Measurements from ENCODE around the gene ANXA11. TPM values are rescaled to one million over a fixed set of nuclear protein-coding genes. Genes with fewer than 3 reads are reported as not detected.

ANXA11 gene
- total and polyA plus RNA-seq, 2 of the 8 experiments (the other 6 are each of a cell fraction or from before 2014, with no cell fraction given) = 40.5 to 84.9 TPM

DNA sequence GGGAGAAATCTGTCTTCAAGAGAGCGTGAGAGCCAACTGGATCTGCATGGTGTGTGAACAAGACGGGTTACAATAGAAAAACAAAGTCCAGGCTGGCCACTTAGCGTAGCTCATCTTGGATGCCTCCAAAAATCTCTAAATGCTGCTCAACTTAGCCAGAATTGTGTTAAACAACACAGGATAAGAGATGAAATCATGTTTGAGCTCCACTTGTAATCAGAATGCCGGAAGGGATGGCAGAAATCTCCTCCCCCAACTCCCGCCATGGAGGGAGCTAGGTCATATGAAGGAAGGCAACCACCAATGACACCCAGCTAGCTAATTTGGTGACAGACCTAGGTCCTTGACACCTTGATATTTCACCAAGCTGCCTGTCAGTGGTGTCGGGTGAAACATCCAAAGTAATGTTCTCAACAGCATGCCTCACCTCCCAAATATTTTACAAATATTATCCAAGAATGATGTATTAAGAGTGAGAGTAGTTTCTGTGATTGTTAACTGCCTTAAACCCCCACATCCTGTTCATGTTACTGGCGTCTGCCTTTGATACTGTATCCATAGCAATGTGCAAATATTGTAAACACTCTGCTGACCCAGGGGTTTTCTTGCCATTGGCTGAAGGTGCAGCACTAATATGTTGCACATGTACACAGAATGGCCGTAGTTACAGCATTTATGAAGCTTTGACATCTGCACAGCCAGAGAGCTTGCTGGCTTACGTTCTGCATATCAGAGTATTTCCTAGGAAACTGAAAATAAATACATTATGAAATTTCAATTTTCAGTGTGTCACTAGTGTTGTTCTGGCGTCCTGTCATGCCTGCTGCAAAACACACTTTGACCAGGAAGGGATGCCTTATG is 101.0 kb downstream of the ANXA11 start:
- H4K20me1 ChIP-seq (replicated peaks in 1 of 2; ENCODE audit: control insufficient read depth in 1 of 2, insufficient read depth in 2 of 2, low read length in 2 of 2) = no peaks in the 10 kb centered on the region
- WGBS, 2 experiments (ENCODE audit: extremely low coverage in 1 of 2, insufficient coverage in 1 of 2, insufficient read length in 1 of 2, insufficient replicate concordance in 2 of 2, low coverage in 1 of 2, low lambda C conversion rate in 2 of 2, missing lambda C conversion rate in 1 of 2) = 84% methylated on average over 10 of the region's 10 CpGs; no CpG with 5 or more reads in 1 of the 2 experiments
- H3K14ac ChIP-seq (ENCODE audit: insufficient read length) = no peak overlapping the region
- H2BK120ac ChIP-seq (replicated peaks; ENCODE audit: low read depth, low read length) = peak overlapping the region; percentile 13
- H4K91ac ChIP-seq (replicated peaks; ENCODE audit: insufficient read length, low read length) = no peak overlapping the region
- peaks cover 5 to 29% (median 19%) of the 10 kb centered on the region in 4 experiments; a peak in 6 of 7 replicates for H3K4me1 ChIP-seq (replicated peaks in 1 of 4; ENCODE audit: control insufficient read depth in 3 of 4, insufficient read depth in 4 of 4, low read length in 3 of 4)
- ChIA-PET POLR2A (ENCODE audit: partially characterized antibody) (interaction anchor here (1.1 kb wide), 1 partner anchor 25 kb away, joined by 3 read pairs; no protein-coding TSS in a partner anchor), CTCF (ENCODE audit: partially characterized antibody) (interaction anchor here (0.6 to 8.4 kb wide), 8 partner anchors 24 to 172 kb away, joined by 3 to 39 read pairs (median 6); no protein-coding TSS in a partner anchor)
- no peak overlapping the region for H3K23ac ChIP-seq (ENCODE audit: insufficient read length)
- no peak overlapping the region for H2BK15ac ChIP-seq (ENCODE audit: low read length)
- H4K8ac ChIP-seq (ENCODE audit: extremely low read depth, insufficient read depth, low read length) = no peak overlapping the region
- 0 out of 2 replicates have a peak overlapping the region, but pooled peaks have one; percentile 6 for H2BK5ac ChIP-seq (ENCODE audit: low read depth, low read length)
- H3K4me2 ChIP-seq (ENCODE audit: insufficient read depth in 1 of 2, low read depth in 2 of 2, low read length in 2 of 2) = no peak overlapping the region; a peak in 1 of 4 replicates
- no peak overlapping the region for H2AK5ac ChIP-seq (ENCODE audit: low read depth, low read length)
- H3K79me2 ChIP-seq (ENCODE audit: control insufficient read depth in 1 of 2, insufficient read depth in 2 of 2, low read length in 2 of 2) = no peaks in the 10 kb centered on the region
- no peak overlapping the region for H3K4ac ChIP-seq (replicated peaks; ENCODE audit: insufficient read length, low read depth, low read length)
- no peak overlapping the region for H3K56ac ChIP-seq (replicated peaks; ENCODE audit: insufficient read length, low read depth, low read length)
- no peak overlapping the region for H3K4me3 ChIP-seq (ENCODE audit: extremely low read depth in 1 of 4, insufficient read depth in 2 of 4, low read depth in 3 of 4, low read length in 4 of 4)
- H3K27me3 ChIP-seq (replicated peaks in 1 of 4; ENCODE audit: control insufficient read depth in 3 of 4, extremely low read depth in 1 of 4, insufficient read depth in 3 of 4, low read length in 3 of 4) = no peaks in the 10 kb centered on the region
- peak overlapping the region; percentile 95 for H2BK20ac ChIP-seq (ENCODE audit: low read length)
- no peak for FAIRE-seq
- H2AFZ ChIP-seq (ENCODE audit: low read length) = peak overlapping the region; percentile 82; the same call in 1 of the 2 replicates
- no peak overlapping the region for H4K5ac ChIP-seq (ENCODE audit: insufficient read length, low read depth, low read length)
- no peak overlapping the region for H3K9ac ChIP-seq (replicated peaks in 1 of 4; ENCODE audit: extremely low read depth in 1 of 4, low read depth in 3 of 4, low read length in 3 of 4)
- H3K23me2 ChIP-seq (ENCODE audit: low read depth, low read length) = no peaks in the 10 kb centered on the region
- peaks cover 0 to 12% (median 0%) of the 10 kb centered on the region in 4 experiments; a peak in 1 of 8 replicates for H3K36me3 ChIP-seq (ENCODE audit: control insufficient read depth in 2 of 4, insufficient read depth in 4 of 4, low read length in 3 of 4)
- H2BK12ac ChIP-seq (ENCODE audit: low read depth, low read length) = peak overlapping the region; percentile 4; the same call in 1 of the 2 replicates
- no peak for DNase-seq (ENCODE audit: low read depth in 1 of 2, low spot score in 2 of 2)
- H3K9me3 ChIP-seq (ENCODE audit: insufficient read depth in 2 of 2, low read depth in 1 of 2, low read length in 1 of 2) = peaks cover 15 to 18% of the 10 kb centered on the region in 2 experiments
- H3K27ac ChIP-seq (ENCODE audit: low read depth, low read length) = no peak overlapping the region
- H3K79me1 ChIP-seq (ENCODE audit: low read depth, low read length) = no peaks in the 10 kb centered on the region
- H3K18ac ChIP-seq (ENCODE audit: extremely low read depth, low read length) = peak overlapping the region; percentile 10; the same call in 1 of the 2 replicates
- TF ChIP-seq RBBP5 (IDR thresholded peaks at IDR 0.05; ENCODE audit: borderline replicate concordance, low read depth, low read length) (no peak), BRCA1 (IDR thresholded peaks at IDR 0.05; ENCODE audit: low read depth, low read length) (no peak), EP300 (IDR thresholded peaks at IDR 0.05; ENCODE audit: borderline replicate concordance in 1 of 2, low read depth in 2 of 2, low read length in 2 of 2) (no peak), CTBP2 (IDR thresholded peaks at IDR 0.05; ENCODE audit: borderline replicate concordance, insufficient read depth, insufficient read length, low read length) (no peak), SIN3A (conservative IDR thresholded peaks at IDR 0.05 in 1 of 2, IDR thresholded peaks at IDR 0.05 in 1 of 2; ENCODE audit: low read depth in 1 of 2, low read length in 2 of 2) (no peak), POLR2A (IDR thresholded peaks at IDR 0.05; ENCODE audit: control extremely low read depth in 1 of 2, low read depth in 2 of 2, low read length in 2 of 2) (no peak), CBX8 (IDR thresholded peaks at IDR 0.05; ENCODE audit: borderline replicate concordance, low read depth, low read length) (no peak), SUZ12 (IDR thresholded peaks at IDR 0.05; ENCODE audit: low read length) (no peak)
- TF ChIP-seq, protein P1, sequence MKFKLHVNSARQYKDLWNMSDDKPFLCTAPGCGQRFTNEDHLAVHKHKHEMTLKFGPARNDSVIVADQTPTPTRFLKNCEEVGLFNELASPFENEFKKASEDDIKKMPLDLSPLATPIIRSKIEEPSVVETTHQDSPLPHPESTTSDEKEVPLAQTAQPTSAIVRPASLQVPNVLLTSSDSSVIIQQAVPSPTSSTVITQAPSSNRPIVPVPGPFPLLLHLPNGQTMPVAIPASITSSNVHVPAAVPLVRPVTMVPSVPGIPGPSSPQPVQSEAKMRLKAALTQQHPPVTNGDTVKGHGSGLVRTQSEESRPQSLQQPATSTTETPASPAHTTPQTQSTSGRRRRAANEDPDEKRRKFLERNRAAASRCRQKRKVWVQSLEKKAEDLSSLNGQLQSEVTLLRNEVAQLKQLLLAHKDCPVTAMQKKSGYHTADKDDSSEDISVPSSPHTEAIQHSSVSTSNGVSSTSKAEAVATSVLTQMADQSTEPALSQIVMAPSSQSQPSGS (IDR thresholded peaks at IDR 0.05; ENCODE audit: low read length) = no peak
